NT2/D1 (cell line): ENCODE data around the gene RPL22L1.

Experiments used
- SUZ12 ChIP-seq: IDR thresholded peaks from 2 replicates; pipeline ENCODE4 v1.6.1; 2011; ENCODE audit not compliant: insufficient read length, insufficient read depth; ENCODE audit errors: extremely low read depth
- YY1 ChIP-seq: IDR thresholded peaks from 2 replicates; pipeline ENCODE4 v1.6.1; 2011; ENCODE audit not compliant: insufficient read length, insufficient read depth
- ZNF274 ChIP-seq: IDR thresholded peaks from 2 replicates; pipeline ENCODE4 v1.6.1; 2011; ENCODE audit warnings: mild to moderate bottlenecking, low read depth, low read length

GRCh38 chr3:170918715-170919114 lies 48.7 kb upstream of the RPL22L1 start:
- no peak for TF ChIP-seq YY1
- no peak for TF ChIP-seq ZNF274
- no peak for TF ChIP-seq SUZ12
